ENCODE results near the gene HBD.

- TF ChIP-seq TAF1 (IDR thresholded peaks at IDR 0.05; ENCODE audit: low read depth, low read length) = no peak
- no peak for TF ChIP-seq POLR2A (IDR thresholded peaks at IDR 0.05; ENCODE audit: low read depth, low read length)
- TF ChIP-seq POLR2AphosphoS5 (IDR thresholded peaks at IDR 0.05; ENCODE audit: low read depth, low read length) = no peak
- TF ChIP-seq SPI1 (IDR thresholded peaks at IDR 0.05; ENCODE audit: low read depth, low read length) = no peak
- TF ChIP-seq POU2F2 (IDR thresholded peaks at IDR 0.05; ENCODE audit: low read depth, low read length) = no peak
These were observed 4.5 kb downstream of the HBD start for GRCh38 chr11:5229796-5230195.

All from GM12891 (cell line).